CD4-positive, alpha-beta T cell treated with Interferon alpha-2 for 1 hour (primary cell): ENCODE measurements around the gene SLC30A10.
"Not testable (repeated sequence)": the region's sequence is repeated elsewhere in the genome, so short reads cannot be mapped to it uniquely, and the experiment has no call there.

Source experiments
- DNase-seq, 2 donors: peaks; one replicate each; pipeline ENCODE4 v3.0.0-alpha.2; 2020 to 2022

SLC30A10 gene

DNA sequence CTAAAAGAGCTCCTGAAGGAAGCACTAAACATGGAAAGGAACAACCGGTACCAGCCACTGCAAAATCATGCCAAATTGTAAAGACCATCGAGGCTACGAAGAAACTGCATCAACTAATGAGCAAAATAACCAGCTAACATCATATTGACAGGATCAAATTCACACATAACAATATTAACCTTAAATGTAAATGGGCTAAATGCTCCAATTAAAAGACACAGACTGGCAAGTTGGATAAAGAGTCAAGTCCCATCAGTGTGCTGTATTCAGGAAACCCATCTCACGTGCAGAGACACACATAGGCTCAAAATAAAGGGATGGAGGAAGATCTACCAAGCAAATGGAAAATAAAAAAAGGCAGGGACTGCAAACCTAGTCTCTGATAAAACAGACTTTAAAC lies 39.7 kb downstream of the SLC30A10 start:
- not testable (repeated sequence) for DNase-seq

GRCh38 chr1:219885680-219886079 lies 42.7 kb downstream of the SLC30A10 start:
- no peak for DNase-seq

DNA sequence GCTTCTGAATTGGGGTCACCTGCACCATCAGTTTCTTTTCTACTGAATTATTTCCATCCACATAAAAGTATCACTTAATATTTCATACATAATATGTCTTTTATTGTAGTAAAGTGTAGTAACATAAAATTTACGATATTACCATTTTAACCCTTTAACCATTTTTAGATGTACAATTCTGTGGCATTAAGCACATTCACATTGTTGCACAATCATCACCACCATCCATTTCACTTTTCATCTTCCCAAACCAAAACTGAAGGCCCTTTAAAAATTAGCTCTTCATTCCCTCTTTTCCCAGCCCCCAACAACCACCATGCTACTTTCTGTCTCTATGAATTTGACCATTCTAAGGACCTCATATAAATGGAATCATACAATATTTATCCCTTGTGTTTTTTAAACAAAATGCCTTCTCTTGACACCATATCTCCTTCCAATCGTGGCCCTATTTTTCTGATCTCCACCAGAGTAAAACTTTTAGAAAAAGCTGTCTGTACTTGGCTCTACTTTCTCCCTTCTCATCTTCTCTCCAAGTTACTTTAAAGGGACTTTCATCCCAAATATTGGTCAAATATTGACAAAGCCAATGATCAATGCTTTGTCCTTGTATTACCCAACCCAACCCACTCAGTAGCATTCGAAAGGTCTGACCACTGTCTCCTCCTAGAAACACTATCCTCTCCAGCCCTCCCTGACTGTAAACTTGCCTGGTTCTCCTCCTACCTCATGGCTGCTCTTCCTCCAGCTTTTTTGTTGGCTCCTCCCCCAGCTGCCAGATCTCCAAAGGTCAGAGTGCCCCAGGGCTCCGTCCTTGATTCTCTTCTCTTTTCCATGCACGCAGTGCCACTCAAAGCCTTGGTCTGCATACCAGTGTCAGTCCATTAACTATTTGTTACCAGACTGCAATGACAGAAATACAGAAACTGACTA lies 44.7 kb downstream of the SLC30A10 start:
- DNase-seq = no peak

DNA sequence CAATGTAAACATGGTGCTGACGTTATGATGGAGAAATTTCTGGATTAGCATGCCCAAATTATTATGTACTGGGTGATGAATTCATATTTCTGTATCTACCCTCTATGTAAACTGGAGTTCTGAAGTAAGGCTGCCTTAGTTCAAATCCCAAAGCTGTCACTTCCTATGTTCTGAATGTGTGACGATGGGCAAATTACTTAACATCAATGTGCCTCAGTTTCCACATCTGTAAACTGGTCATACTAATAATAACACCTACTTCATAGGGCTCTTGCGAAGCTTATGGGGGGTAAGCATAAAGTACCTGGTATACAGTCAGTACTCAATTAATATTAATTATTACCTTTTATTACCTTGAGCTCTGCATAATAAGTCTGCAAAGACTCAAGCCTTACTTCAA lies 45.6 kb downstream of the SLC30A10 start:
- DNase-seq = no peak

DNA sequence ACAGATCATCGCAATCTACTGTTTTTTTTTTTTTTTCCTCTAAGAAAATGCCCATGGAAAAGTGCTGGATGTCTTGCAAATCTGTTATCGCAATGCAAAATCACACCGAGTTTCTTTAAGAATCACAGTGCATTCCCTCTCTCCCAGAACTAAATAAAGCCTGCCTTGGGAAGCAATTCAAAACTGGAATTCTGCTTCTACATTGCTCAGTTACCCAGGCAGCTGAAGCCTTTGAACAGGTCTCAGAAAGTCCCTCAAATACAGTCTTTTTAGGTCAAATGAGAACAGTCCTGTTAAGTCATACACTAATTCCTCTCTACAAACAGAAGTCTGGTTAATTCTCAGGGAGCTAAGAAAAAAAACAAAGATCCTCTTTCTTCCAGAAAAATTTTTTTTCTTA lies 46.3 kb downstream of the SLC30A10 start:
- DNase-seq = no peak

- DNase-seq = no peak
These were observed 47.4 kb downstream of the SLC30A10 start for GRCh38 chr1:219880765-219881457.

DNA sequence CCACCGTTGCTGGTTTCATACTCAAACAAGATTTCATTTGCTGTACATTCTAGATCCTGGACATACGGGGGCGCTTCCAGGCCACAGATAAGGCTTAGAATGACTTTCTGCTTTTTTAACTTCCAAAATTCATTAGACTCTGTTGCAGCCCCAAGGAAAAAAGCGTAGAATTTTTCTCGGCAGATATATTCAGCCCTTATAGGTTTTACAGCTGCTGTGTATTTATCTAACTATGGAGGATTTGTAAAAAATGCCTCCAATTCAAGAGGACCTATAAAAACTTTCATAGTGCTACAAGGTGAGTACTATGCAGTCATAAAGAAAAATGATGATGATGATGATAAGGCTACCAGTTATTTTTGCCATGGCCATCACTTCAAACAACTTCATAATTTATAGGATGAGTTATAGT lies 51.6 kb downstream of the SLC30A10 start:
- no peak for DNase-seq

DNA sequence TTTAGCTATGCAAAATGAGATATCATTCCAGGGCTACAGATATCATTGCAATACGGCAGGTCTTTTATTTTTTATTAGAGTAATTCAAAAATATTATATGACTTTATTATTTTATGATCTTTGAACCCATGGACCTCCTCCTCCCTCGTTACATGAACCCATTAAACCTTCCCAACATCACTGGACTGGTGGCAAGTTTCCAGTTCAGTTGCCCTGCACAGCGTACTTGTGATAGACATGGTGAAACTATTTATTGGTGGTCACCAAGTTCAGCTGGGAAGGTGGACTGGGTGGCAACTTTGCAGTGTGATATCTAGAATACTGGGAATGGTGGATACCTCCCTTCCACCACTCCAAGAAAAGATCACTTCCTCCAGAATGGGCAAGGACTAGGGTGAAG lies 52.5 kb downstream of the SLC30A10 start:
- DNase-seq = no peak

DNA sequence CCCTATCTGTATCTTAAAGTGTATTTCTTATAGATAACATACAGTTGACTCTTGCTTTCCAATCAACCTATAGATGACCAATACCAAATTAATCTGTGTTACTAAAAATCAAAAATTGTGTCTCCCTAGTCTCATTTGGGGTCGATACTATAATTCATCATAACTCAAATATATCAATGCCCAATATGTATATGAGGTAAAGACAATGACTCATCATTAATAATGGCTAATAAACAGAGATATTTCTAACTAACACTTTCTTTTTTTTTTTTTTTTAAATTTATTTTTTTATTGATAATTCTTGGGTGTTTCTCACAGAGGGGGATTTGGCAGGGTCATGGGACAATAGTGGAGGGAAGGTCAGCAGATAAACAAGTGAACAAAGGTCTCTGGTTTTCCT lies 55.8 kb downstream of the SLC30A10 start:
- DNase-seq = not testable (repeated sequence)

GRCh38 chr1:219871427-219872057 lies 56.8 kb downstream of the SLC30A10 start:
- DNase-seq = no peak

GRCh38 chr1:219868615-219869014 lies 59.7 kb downstream of the SLC30A10 start:
- not testable (repeated sequence) for DNase-seq
